ENCODE data around the gene OPRD1. TPM values are rescaled to one million over a fixed set of nuclear protein-coding genes. Genes with fewer than 3 reads are reported as not detected.
"Not testable (repeated sequence)": the region's sequence is repeated elsewhere in the genome, so short reads cannot be mapped to it uniquely, and the experiment has no call there.

The OPRD1 gene
- total RNA-seq, 1 donor from 2014 or later = not detected

DNA sequence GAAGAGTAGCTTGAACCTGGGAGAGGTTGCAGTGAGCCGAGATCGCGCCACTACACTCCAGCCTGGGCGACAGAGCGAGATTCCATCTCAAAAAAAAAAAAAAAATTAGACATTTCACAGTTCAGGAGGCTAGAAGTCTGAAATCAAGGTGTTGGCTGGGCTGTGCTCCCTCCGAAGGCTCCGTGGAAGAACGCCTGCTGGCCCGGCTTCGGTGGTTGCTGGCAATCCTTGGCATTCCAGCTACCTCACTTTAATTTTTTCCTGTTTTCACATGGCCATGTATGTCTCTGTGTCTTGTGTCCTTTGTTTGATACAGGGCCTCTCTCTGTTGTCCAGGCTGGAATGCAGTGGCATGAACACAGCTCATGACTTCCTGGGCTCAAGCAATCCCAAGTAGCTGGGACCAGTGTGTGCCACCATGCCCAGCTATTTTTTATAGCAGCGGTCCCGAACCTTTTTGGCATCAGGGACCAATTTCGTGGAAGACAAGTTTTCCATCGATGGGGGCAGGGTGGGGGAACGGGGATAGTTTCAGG, 24.5 kb downstream of the OPRD1 start:
- H3K36me3 ChIP-seq = no peaks in the 10 kb centered on the region
- no peak overlapping the region for H3K4me3 ChIP-seq
- intact Hi-C loops (cut with DNase I) = no loop called here
- H3K27ac ChIP-seq = no peak overlapping the region
- H3K4me1 ChIP-seq = no peaks in the 10 kb centered on the region
- no peak for TF ChIP-seq CTCF (IDR thresholded peaks at IDR 0.05)
- H3K9me3 ChIP-seq = no peaks in the 10 kb centered on the region
- DNase-seq (ENCODE audit: low spot score in 2 of 2) = no peak
- H3K27me3 ChIP-seq = no peaks in the 10 kb centered on the region

- no peak for DNase-seq (ENCODE audit: low spot score in 2 of 2)
- Histone ChIP-seq H3K27ac (no peak overlapping the region), H3K9me3 (no peaks in the 10 kb centered on the region), H3K36me3 (no peaks in the 10 kb centered on the region), H3K4me1 (no peaks in the 10 kb centered on the region), H3K4me3 (no peak overlapping the region), H3K27me3 (no peaks in the 10 kb centered on the region)
- TF ChIP-seq CTCF (IDR thresholded peaks at IDR 0.05) = no peak
- intact Hi-C loops (cut with DNase I) = no loop called here
Observed at GRCh38 chr1:28840928-28841544, 29.1 kb downstream of the OPRD1 start.

GRCh38 chr1:28845786-28846543, 34.0 kb downstream of the OPRD1 start:
- Histone ChIP-seq H3K4me1 (no peaks in the 10 kb centered on the region), H3K27ac (no peak overlapping the region), H3K9me3 (no peaks in the 10 kb centered on the region), H3K36me3 (no peaks in the 10 kb centered on the region), H3K4me3 (no peak overlapping the region), H3K27me3 (no peaks in the 10 kb centered on the region)
- intact Hi-C loops (cut with DNase I) = no loop called here
- DNase-seq (ENCODE audit: low spot score in 2 of 2) = no peak
- no peak for TF ChIP-seq CTCF (IDR thresholded peaks at IDR 0.05)

DNA sequence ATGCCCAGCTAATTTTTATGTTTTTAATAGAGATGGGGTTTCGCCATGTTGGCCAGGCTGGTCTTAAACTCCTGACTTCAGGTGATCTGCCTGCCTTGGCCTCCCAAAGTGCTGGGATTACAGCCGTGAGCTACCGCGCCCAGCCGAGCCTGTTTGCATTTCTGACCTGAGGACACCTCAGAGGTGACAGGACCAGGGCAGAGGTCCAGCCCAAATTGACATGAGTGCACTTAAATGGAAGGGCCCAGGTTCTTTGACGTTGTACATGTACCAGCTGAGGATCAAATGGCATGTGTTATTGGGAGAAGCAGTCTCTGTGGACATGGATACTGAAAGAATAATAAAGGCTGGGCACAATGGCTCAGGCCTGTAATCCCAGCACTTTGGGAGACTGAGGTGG, 35.2 kb downstream of the OPRD1 start:
- H3K36me3 ChIP-seq; H3K4me1 ChIP-seq; DNase-seq (ENCODE audit: low spot score in 2 of 2); H3K27me3 ChIP-seq; H3K27ac ChIP-seq; intact Hi-C loops (cut with DNase I); H3K4me3 ChIP-seq; H3K9me3 ChIP-seq: not testable (repeated sequence)

GRCh38 chr1:28848416-28848815, 36.4 kb downstream of the OPRD1 start:
- H3K27ac ChIP-seq = no peak overlapping the region
- H3K4me3 ChIP-seq = no peak overlapping the region
- no peaks in the 10 kb centered on the region for H3K9me3 ChIP-seq
- no peaks in the 10 kb centered on the region for H3K27me3 ChIP-seq
- DNase-seq (ENCODE audit: low spot score in 2 of 2) = no peak
- H3K4me1 ChIP-seq = no peaks in the 10 kb centered on the region
- TF ChIP-seq CTCF (IDR thresholded peaks at IDR 0.05) = no peak
- intact Hi-C loops (cut with DNase I) = no loop called here
- H3K36me3 ChIP-seq = no peaks in the 10 kb centered on the region

DNA sequence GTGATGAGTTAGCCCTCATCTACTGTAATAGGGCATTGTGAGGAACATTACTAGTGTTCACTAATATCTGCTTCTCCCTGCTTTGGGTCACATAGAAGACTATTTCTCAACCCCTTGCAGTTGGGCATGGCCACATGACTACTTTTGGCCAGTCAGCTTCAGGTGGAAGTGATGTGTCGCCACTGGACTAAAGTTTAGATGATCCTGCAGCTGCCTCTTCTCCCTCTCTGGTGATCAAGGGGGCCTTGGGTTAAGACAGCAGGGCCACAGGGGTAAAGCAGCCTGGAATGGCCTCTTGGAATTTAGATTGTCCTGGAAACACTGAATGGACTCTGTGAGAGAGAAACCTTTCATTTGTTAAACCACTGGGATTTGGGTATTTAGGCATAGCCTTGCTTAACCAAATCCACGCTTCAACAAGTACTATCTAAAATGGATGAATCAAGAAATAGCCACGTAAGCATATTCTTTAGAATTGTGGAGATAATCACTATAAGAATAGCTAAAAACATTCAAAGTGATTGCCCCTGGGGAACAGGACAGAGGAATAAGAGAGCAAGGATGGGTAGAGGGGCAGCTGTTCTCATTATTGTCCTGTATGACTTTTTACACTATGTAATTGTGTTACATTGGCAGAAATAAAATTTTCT, 41.2 kb downstream of the OPRD1 start:
- Histone ChIP-seq H3K27ac (no peak overlapping the region), H3K9me3 (no peaks in the 10 kb centered on the region), H3K4me3 (no peak overlapping the region), H3K27me3 (no peaks in the 10 kb centered on the region), H3K36me3 (no peaks in the 10 kb centered on the region), H3K4me1 (no peaks in the 10 kb centered on the region)
- TF ChIP-seq CTCF (IDR thresholded peaks at IDR 0.05) = no peak
- no peak for DNase-seq (ENCODE audit: low spot score in 2 of 2)
- intact Hi-C loops (cut with DNase I) = no loop called here

DNA sequence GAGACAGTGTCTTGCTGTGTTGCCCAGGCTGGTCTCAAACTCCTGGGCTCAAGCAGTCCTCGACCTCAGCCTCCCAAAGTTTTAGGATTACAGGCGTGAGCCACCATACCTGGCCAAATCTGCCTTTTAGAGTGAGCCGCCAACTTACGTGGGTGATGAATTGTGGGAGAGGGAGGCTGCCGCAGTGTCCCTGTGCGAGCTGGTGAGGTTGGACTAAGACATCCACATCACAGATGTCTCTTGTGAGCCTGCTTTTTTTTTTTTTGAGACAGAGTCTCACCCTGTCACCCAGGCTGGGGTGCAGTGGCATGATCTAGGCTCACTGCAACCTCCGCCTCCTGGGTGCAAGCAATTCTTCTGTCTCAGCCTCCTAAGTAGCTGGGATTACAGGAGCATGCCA, 42.4 kb downstream of the OPRD1 start:
- H3K9me3 ChIP-seq; DNase-seq (ENCODE audit: low spot score in 2 of 2); H3K27ac ChIP-seq; H3K27me3 ChIP-seq; H3K4me3 ChIP-seq; H3K4me1 ChIP-seq; H3K36me3 ChIP-seq; intact Hi-C loops (cut with DNase I): not testable (repeated sequence)

Measured in ascending aorta (tissue), 2 donors.